ENCODE results near the gene MBD3L5. TPM values are rescaled to one million over a fixed set of nuclear protein-coding genes. Genes with fewer than 3 reads are reported as not detected.
"Not testable (repeated sequence)": the region's sequence is repeated elsewhere in the genome, so short reads cannot be mapped to it uniquely, and the experiment has no call there.

Gene MBD3L5
- total and polyA plus RNA-seq, 3 experiments from 2014 or later = not detected

DNA sequence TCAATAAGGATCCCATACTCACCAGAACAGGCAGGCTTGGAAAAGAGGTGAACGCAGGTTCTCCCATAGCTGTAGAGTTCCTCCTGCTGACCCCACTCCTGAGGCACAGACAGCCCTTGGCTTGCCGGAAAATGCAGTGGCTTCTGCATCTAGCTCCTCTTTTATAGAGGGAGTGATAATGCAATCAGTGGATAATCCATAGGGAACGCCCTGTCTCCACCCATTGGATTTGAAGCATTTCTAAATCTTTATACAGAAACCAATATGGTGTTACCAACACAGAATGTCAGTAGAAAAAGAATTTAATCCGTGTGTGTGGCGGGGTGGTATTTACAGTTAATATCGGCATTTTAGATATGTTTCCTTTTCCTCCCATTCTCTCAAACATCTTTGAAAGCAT, 9.0 kb upstream of the MBD3L5 start, which contains the start of gene MBD3L2B:
Gene MBD3L2B (minus strand): TSS at position 101 of the 400 bp plus-strand sequence. CDS start 34 bp downstream, at position 67.
- H3K4me1 ChIP-seq (ENCODE audit: insufficient read depth, low read length); CTCF ChIA-PET; DNase-seq; H3K36me3 Mint-ChIP-seq; H3K27me3 ChIP-seq (ENCODE audit: insufficient read depth, low read length, poor library complexity, severe bottlenecking); H3K4me1 Mint-ChIP-seq; H3K4me3 Mint-ChIP-seq; H3K27ac ChIP-seq (ENCODE audit: low read depth, low read length); H3K27me3 Mint-ChIP-seq; H3K4me3 ChIP-seq (ENCODE audit: low read length); H3K27ac Mint-ChIP-seq; H3K9me3 Mint-ChIP-seq; H3K9me3 ChIP-seq (ENCODE audit: low read length); POLR2A ChIA-PET; H3K36me3 ChIP-seq (ENCODE audit: insufficient read depth, low read length): not testable (repeated sequence)

DNA sequence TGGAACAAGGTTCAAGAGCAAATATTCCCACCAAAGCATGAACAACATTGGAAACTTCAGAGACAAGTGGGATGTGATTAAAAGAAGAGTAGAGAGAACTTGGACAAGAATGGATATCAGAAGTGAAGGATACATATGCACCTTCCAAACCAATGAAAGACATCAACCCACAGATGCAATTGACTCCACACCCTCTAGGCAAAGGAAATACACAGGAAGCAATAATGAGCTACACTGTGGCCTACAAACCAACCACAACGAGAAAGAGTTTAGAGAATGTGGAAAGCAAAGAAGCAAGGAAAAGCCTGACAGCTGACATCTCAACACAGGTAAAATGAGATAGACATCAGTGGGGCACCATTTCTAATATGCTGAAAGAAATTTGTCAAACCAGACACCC, 1.6 kb upstream of the MBD3L5 start:
- H3K36me3 Mint-ChIP-seq; POLR2A ChIA-PET; H3K36me3 ChIP-seq (ENCODE audit: insufficient read depth, low read length); H3K9me3 ChIP-seq (ENCODE audit: low read length); DNase-seq; CTCF ChIA-PET; H3K4me3 ChIP-seq (ENCODE audit: low read length); H3K27ac ChIP-seq (ENCODE audit: low read depth, low read length); H3K9me3 Mint-ChIP-seq; H3K4me3 Mint-ChIP-seq; H3K27me3 ChIP-seq (ENCODE audit: insufficient read depth, low read length, poor library complexity, severe bottlenecking); H3K27me3 Mint-ChIP-seq; H3K4me1 Mint-ChIP-seq; H3K4me1 ChIP-seq (ENCODE audit: insufficient read depth, low read length); H3K27ac Mint-ChIP-seq: not testable (repeated sequence)

DNA sequence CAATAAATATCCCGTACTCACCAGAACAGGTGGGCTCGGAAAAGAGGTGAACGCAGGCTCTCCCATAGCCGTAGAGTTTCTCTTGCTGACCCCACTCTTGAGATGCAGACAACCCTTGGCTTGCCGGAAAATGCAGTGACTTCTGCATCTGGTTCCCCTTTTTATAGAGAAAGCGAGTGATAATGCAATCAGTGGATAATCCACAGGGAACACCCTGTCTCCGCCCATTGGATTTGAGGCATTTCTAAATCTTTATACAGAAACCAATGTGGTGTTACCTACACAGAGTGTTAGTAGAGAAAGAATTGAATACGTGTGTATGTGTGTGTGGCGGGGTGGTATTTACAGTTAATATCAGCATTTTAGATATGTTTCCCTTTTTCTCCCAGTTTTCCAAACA, 9.7 kb downstream of the MBD3L5 start, which contains the start of gene MBD3L4:
Gene MBD3L4 (minus strand): TSS at position 101 of the 400 bp plus-strand sequence. CDS start 35 bp downstream, at position 66.
- POLR2A ChIA-PET = not testable (repeated sequence)

DNA sequence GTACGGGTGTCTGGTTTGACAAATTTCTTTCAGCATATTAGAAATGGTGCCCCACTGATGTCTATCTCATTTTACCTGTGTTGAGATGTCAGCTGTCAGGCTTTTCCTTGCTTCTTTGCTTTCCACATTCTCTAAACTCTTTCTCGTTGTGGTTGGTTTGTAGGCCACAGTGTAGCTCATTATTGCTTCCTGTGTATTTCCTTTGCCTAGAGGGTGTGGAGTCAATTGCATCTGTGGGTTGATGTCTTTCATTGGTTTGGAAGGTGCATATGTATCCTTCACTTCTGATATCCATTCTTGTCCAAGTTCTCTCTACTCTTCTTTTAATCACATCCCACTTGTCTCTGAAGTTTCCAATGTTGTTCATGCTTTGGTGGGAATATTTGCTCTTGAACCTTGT, 11.2 kb downstream of the MBD3L5 start:
- H3K27ac ChIP-seq (ENCODE audit: low read depth, low read length); H3K9me3 ChIP-seq (ENCODE audit: low read length); H3K27me3 Mint-ChIP-seq; POLR2A ChIA-PET; H3K36me3 ChIP-seq (ENCODE audit: insufficient read depth, low read length); H3K9me3 Mint-ChIP-seq; H3K36me3 Mint-ChIP-seq; H3K4me3 ChIP-seq (ENCODE audit: low read length); H3K4me1 Mint-ChIP-seq; H3K27ac Mint-ChIP-seq; CTCF ChIA-PET; DNase-seq; H3K4me3 Mint-ChIP-seq; H3K4me1 ChIP-seq (ENCODE audit: insufficient read depth, low read length); H3K27me3 ChIP-seq (ENCODE audit: insufficient read depth, low read length, poor library complexity, severe bottlenecking): not testable (repeated sequence)

More for the DNA sequence above, 9.7 kb downstream of the MBD3L5 start, which contains the start of gene MBD3L4:
- H3K4me1 ChIP-seq (ENCODE audit: insufficient read depth, low read length); H3K27me3 Mint-ChIP-seq; H3K27ac ChIP-seq (ENCODE audit: low read depth, low read length); H3K27ac Mint-ChIP-seq; H3K9me3 Mint-ChIP-seq; CTCF ChIA-PET; H3K36me3 Mint-ChIP-seq; H3K27me3 ChIP-seq (ENCODE audit: insufficient read depth, low read length, poor library complexity, severe bottlenecking); H3K4me1 Mint-ChIP-seq; H3K36me3 ChIP-seq (ENCODE audit: insufficient read depth, low read length); H3K4me3 ChIP-seq (ENCODE audit: low read length); H3K4me3 Mint-ChIP-seq; H3K9me3 ChIP-seq (ENCODE audit: low read length); DNase-seq: not testable (repeated sequence)

DNA sequence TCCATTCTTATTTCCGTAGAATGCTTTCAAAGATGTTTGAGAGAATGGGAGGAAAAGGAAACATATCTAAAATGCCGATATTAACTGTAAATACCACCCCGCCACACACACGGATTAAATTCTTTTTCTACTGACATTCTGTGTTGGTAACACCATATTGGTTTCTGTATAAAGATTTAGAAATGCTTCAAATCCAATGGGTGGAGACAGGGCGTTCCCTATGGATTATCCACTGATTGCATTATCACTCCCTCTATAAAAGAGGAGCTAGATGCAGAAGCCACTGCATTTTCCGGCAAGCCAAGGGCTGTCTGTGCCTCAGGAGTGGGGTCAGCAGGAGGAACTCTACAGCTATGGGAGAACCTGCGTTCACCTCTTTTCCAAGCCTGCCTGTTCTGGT, 18.6 kb downstream of the MBD3L5 start, which contains the start of gene MBD3L2:
Gene MBD3L2 (plus strand): TSS at position 301 of the 400 bp plus-strand sequence. CDS start 53 bp downstream, at position 354.
- DNase-seq; H3K36me3 Mint-ChIP-seq; H3K4me1 Mint-ChIP-seq; H3K36me3 ChIP-seq (ENCODE audit: insufficient read depth, low read length); H3K27ac ChIP-seq (ENCODE audit: low read depth, low read length); H3K9me3 Mint-ChIP-seq; H3K27me3 ChIP-seq (ENCODE audit: insufficient read depth, low read length, poor library complexity, severe bottlenecking); H3K4me3 ChIP-seq (ENCODE audit: low read length); H3K27ac Mint-ChIP-seq; H3K9me3 ChIP-seq (ENCODE audit: low read length); CTCF ChIA-PET; H3K4me1 ChIP-seq (ENCODE audit: insufficient read depth, low read length); POLR2A ChIA-PET; H3K27me3 Mint-ChIP-seq; H3K4me3 Mint-ChIP-seq: not testable (repeated sequence)

DNA sequence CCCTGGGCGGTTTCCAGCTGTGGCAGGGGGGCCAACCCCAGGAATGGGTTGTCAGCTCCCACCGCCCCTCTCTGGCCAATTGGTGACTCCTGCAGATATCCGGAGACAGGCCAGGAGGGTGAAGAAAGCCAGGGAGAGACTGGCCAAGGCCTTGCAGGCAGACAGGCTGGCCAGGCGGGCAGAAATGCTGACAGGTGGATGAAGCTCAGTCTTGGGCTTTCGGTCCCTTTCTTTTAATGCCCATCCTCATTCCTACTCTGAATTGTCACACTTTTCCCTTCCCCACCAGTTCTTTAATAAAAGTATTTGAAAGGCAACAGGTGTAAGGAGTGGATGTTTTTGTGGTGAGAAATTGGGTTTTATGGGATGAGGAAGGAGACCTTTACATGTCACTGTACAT, 21.0 kb downstream of the MBD3L5 start:
- H3K27me3 Mint-ChIP-seq, H3K36me3 Mint-ChIP-seq, CTCF ChIA-PET: not testable (repeated sequence)

DNA sequence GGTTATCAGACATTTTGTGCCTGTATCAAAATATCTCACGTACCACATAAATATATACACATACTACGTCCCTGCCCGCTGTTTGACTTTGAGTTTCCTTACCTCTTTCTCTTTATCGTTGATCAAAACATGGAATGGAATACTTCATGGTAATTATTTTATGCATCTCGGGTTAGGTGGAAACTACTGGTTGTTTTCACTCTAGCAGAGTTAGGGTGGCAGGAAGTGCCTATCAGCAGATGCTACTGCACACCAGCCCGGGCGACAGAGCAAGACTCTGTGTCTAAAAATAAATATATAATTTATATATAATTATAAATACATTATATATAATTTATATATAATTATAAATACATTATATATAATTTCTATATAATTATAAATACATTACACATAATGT, 22.5 kb downstream of the MBD3L5 start:
- H3K9me3 ChIP-seq (ENCODE audit: low read length); H3K4me1 ChIP-seq (ENCODE audit: insufficient read depth, low read length); H3K4me1 Mint-ChIP-seq; H3K27ac ChIP-seq (ENCODE audit: low read depth, low read length); H3K36me3 Mint-ChIP-seq; H3K4me3 ChIP-seq (ENCODE audit: low read length); DNase-seq; H3K27me3 Mint-ChIP-seq; H3K27me3 ChIP-seq (ENCODE audit: insufficient read depth, low read length, poor library complexity, severe bottlenecking); POLR2A ChIA-PET; H3K36me3 ChIP-seq (ENCODE audit: insufficient read depth, low read length); H3K9me3 Mint-ChIP-seq; H3K4me3 Mint-ChIP-seq; H3K27ac Mint-ChIP-seq; CTCF ChIA-PET: not testable (repeated sequence)

More for the DNA sequence above, 21.0 kb downstream of the MBD3L5 start:
- H3K4me1 Mint-ChIP-seq; POLR2A ChIA-PET; H3K4me1 ChIP-seq (ENCODE audit: insufficient read depth, low read length); H3K9me3 Mint-ChIP-seq; H3K27me3 ChIP-seq (ENCODE audit: insufficient read depth, low read length, poor library complexity, severe bottlenecking); H3K9me3 ChIP-seq (ENCODE audit: low read length); H3K4me3 Mint-ChIP-seq; DNase-seq; H3K27ac Mint-ChIP-seq; H3K4me3 ChIP-seq (ENCODE audit: low read length); H3K27ac ChIP-seq (ENCODE audit: low read depth, low read length); H3K36me3 ChIP-seq (ENCODE audit: insufficient read depth, low read length): not testable (repeated sequence)

DNA sequence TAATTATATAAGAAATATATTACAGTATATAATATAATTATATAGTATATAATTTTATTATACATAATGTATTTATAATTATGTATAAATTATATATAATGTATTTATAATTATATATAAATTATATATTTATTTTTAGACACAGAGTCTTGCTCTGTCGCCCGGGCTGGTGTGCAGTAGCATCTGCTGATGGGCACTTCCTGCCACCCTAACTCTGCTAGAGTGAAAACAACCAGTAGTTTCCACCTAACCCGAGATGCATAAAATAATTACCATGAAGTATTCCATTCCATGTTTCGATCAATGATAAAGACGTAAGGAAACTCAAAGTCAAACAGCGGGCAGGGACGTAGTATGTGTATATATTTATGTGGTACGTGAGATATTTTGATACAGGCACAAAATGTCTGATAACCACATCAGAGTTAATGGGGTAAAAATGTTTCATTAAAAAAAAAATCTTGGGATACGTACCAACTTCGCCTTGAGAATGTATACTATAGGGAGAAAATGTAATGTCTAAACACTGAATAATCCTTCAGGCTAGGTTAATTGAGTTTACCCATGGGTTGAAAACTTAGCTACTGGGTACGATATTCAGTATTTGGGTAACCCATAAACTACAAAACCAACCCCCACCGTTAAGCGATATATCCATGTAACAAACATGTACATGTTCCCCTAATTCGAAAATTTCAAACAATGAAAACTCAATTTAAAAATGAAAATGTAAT, 24.4 kb downstream of the MBD3L5 start:
- POLR2A ChIA-PET; H3K9me3 Mint-ChIP-seq; H3K9me3 ChIP-seq (ENCODE audit: low read length); H3K4me3 ChIP-seq (ENCODE audit: low read length); H3K27ac Mint-ChIP-seq; CTCF ChIA-PET; H3K36me3 Mint-ChIP-seq; H3K27ac ChIP-seq (ENCODE audit: low read depth, low read length); H3K4me1 ChIP-seq (ENCODE audit: insufficient read depth, low read length); DNase-seq; H3K27me3 Mint-ChIP-seq; H3K4me1 Mint-ChIP-seq; H3K4me3 Mint-ChIP-seq; H3K36me3 ChIP-seq (ENCODE audit: insufficient read depth, low read length); H3K27me3 ChIP-seq (ENCODE audit: insufficient read depth, low read length, poor library complexity, severe bottlenecking): not testable (repeated sequence)

DNA sequence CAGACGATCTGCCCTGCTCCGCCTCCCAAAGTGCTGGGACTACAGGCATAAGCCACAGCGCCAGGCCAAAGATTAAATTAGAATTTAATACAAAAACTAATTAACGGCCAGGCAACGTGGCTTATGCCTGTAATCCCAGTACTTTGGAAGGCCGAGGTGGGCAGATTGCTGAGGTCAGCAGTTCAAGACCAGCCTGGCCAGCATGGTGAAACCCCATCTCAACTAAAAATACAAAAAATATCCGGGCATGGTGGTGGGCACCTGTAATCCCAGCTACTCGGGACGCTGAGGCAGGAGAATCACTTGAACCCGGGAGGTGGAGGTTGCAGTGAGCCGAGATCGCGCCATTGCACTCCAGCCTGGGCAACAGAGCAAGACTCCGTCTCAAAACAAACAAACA, 25.3 kb downstream of the MBD3L5 start:
- H3K9me3 Mint-ChIP-seq; H3K4me3 ChIP-seq (ENCODE audit: low read length); H3K36me3 ChIP-seq (ENCODE audit: insufficient read depth, low read length); CTCF ChIA-PET; H3K4me1 ChIP-seq (ENCODE audit: insufficient read depth, low read length); H3K27ac Mint-ChIP-seq; H3K27ac ChIP-seq (ENCODE audit: low read depth, low read length); H3K4me3 Mint-ChIP-seq; H3K4me1 Mint-ChIP-seq; H3K9me3 ChIP-seq (ENCODE audit: low read length); H3K27me3 ChIP-seq (ENCODE audit: insufficient read depth, low read length, poor library complexity, severe bottlenecking); DNase-seq; H3K27me3 Mint-ChIP-seq; POLR2A ChIA-PET; H3K36me3 Mint-ChIP-seq: not testable (repeated sequence)

Measured in CD8-positive, alpha-beta memory T cell (primary cell).